HG02938 (cell line): Measurements from ENCODE around the gene CA9.
"Not testable (repeated sequence)": the region's sequence is repeated elsewhere in the genome, so short reads cannot be mapped to it uniquely, and the experiment has no call there.

Experiments
- ATAC-seq: cut with Tn5 transposase; IDR thresholded peaks from one replicate; pipeline ENCODE4 v1.9.1; 2021; ENCODE audit warnings: mild to moderate bottlenecking, moderate library complexity; ENCODE audit not compliant: unreplicated experiment

The CA9 gene

GRCh38 chr9:35673132-35674024, at the start of gene CA9:
Gene CA9 (plus strand): TSS chr9:35673928. CDS start chr9:35673960, 32 bp downstream.
- ATAC-seq = no peak

GRCh38 chr9:35627575-35627974, 46.2 kb upstream of the CA9 start:
- no peak for ATAC-seq

- no peak for ATAC-seq
Observed at GRCh38 chr9:35628389-35628991, 45.2 kb upstream of the CA9 start.

- ATAC-seq = no peak
Observed at GRCh38 chr9:35629597-35629996, 44.1 kb upstream of the CA9 start.

- ATAC-seq = no peak
Observed at GRCh38 chr9:35635730-35636129, 38.0 kb upstream of the CA9 start.

GRCh38 chr9:35636135-35636876, 37.4 kb upstream of the CA9 start:
- no peak for ATAC-seq

GRCh38 chr9:35636877-35637246, 36.9 kb upstream of the CA9 start:
- not testable (repeated sequence) for ATAC-seq

- ATAC-seq = not testable (repeated sequence)
Observed at GRCh38 chr9:35637427-35637955, 36.2 kb upstream of the CA9 start.

GRCh38 chr9:35638751-35639150, 35.0 kb upstream of the CA9 start:
- not testable (repeated sequence) for ATAC-seq

- not testable (repeated sequence) for ATAC-seq
Observed at GRCh38 chr9:35639225-35639624, 34.5 kb upstream of the CA9 start.

GRCh38 chr9:35639631-35640030, 34.1 kb upstream of the CA9 start:
- ATAC-seq = no peak

GRCh38 chr9:35640431-35640830, 33.3 kb upstream of the CA9 start:
- not testable (repeated sequence) for ATAC-seq

- not testable (repeated sequence) for ATAC-seq
Observed at GRCh38 chr9:35641478-35641877, 32.2 kb upstream of the CA9 start.

- ATAC-seq = no peak
Observed at GRCh38 chr9:35643046-35643445, 30.7 kb upstream of the CA9 start.

GRCh38 chr9:35645736-35646135, 28.0 kb upstream of the CA9 start:
- ATAC-seq = not testable (repeated sequence)

GRCh38 chr9:35646153-35646532, 27.6 kb upstream of the CA9 start:
- no peak for ATAC-seq

GRCh38 chr9:35646533-35647265, 27.0 kb upstream of the CA9 start:
- ATAC-seq = peak; percentile 78

- ATAC-seq = no peak
Observed at GRCh38 chr9:35649431-35650340, 24.0 kb upstream of the CA9 start.

- ATAC-seq = no peak
Observed at GRCh38 chr9:35650341-35651158, 23.2 kb upstream of the CA9 start, which contains the start of gene SIT1. Gene SIT1 (minus strand): TSS chr9:35650931. CDS start chr9:35650853, 78 bp downstream.
